ENCODE measurements around the gene HSP90AB1.

DNA sequence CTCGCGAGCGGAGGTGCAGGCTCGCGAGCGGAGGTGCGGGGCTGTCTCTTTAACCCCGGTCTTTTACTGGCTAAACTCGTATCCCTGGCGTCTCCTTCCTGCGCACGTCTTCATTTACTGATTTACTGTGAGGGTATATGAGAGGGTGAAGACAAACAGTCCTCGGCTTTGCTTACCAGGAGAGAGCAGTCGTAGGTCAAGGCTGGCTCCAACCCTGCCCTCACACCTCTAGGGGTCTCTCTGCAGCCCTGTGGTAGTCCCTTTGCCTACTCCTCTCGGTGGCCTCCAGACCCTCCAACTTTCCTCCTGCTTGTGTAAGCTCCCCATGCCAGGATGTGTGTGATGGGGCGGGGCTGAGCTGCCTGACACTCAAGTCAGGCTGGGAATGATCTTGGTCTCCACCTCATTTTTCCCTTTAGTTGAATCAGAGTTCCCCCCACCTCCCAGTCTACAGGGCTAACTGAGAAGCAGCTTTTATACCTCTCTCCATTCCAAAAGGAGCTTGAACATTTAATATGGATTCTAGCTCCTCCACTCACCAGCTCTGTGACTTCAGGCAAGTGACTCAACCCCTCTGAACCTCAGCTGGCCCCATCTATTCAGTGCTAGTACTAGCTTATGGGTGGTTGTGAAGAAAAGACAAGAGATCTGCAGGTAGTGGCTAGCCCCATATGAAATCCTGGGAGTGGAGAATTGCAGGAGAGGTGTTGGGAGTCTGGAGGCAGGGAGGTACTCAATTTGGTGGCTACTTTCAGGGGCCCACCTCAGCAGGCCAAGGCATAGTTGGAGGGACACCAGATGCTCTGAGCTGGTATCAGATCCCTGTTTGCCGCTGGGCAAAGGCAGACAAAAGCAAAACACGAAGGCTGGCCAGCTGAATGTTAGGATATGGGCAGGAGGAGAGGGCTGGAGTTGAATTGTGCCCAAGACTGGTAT, 22.6 kb upstream of the HSP90AB1 start:
- TF ChIP-seq, protein P1, sequence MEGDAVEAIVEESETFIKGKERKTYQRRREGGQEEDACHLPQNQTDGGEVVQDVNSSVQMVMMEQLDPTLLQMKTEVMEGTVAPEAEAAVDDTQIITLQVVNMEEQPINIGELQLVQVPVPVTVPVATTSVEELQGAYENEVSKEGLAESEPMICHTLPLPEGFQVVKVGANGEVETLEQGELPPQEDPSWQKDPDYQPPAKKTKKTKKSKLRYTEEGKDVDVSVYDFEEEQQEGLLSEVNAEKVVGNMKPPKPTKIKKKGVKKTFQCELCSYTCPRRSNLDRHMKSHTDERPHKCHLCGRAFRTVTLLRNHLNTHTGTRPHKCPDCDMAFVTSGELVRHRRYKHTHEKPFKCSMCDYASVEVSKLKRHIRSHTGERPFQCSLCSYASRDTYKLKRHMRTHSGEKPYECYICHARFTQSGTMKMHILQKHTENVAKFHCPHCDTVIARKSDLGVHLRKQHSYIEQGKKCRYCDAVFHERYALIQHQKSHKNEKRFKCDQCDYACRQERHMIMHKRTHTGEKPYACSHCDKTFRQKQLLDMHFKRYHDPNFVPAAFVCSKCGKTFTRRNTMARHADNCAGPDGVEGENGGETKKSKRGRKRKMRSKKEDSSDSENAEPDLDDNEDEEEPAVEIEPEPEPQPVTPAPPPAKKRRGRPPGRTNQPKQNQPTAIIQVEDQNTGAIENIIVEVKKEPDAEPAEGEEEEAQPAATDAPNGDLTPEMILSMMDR (conservative IDR thresholded peaks at IDR 0.05): no peak; the same call in 1 of the 2 replicates
- TF ChIP-seq ZFX (IDR thresholded peaks at IDR 0.05): no peak
